Caco-2 (cell line): Measurements from ENCODE around the gene TFAP2B. TPM values are rescaled to one million over a fixed set of nuclear protein-coding genes. Genes with fewer than 3 reads are reported as not detected.

Experiments used
- BruUV-seq: library from RNA; stranded (reverse); fragments of 400-500 nt; replicated peaks from 2 replicates; lab custom pipeline; 2021; lab: Mats Ljungman, UMichigan
- CTCF ChIA-PET: fragments of 300-600 bp; sonication (Branson Sonifier 250); formaldehyde crosslinking; loops from one replicate; lab custom pipeline; 2022; ENCODE audit warnings: antibody characterized with exemption; lab: Charles Lee
- POLR2A ChIA-PET: fragments of 300-600 bp; sonication (Branson Sonifier 250); formaldehyde crosslinking; loops from one replicate; lab custom pipeline; 2022; ENCODE audit warnings: antibody characterized with exemption; lab: Charles Lee
- DNase-seq, 2 experiments: peaks; one replicate each; pipeline versions ENCODE4 v3.0.0 to v3.0.0-alpha.2; 2020 to 2022
- H3K27me3 ChIP-seq: replicated peaks from 2 replicates; pipeline ENCODE4 v1.6.0; 2011; ENCODE audit warnings: low read length; ENCODE audit not compliant: control insufficient read depth, insufficient read depth
- H3K36me3 ChIP-seq: 2 replicates; pipeline ENCODE4 v1.5.1; 2011; ENCODE audit warnings: low read length; ENCODE audit not compliant: control insufficient read depth, insufficient read depth
- H3K4me1 ChIP-seq: fragments of 250-450 bp; sonication (Bioruptor Pico); 2 replicates; pipeline ENCODE4 v1.5.1; 2020; ENCODE audit warnings: mild to moderate bottlenecking
- H3K4me3 ChIP-seq: 2 replicates; pipeline ENCODE4 v1.5.1; 2011; ENCODE audit warnings: low read depth, mild to moderate bottlenecking, control low read depth, low read length
- H3K9me3 ChIP-seq: fragments of 250-450 bp; sonication (Bioruptor Pico); 2 replicates; pipeline ENCODE4 v1.5.1; 2020; ENCODE audit warnings: mild to moderate bottlenecking, moderate library complexity
- H3K27ac Mint-ChIP-seq: one replicate; pipeline ENCODE4 v1.8.0; 2022; ENCODE audit warnings: mixed read lengths; ENCODE audit not compliant: unreplicated experiment
- H3K27me3 Mint-ChIP-seq: one replicate; pipeline ENCODE4 v1.8.0; 2022; ENCODE audit warnings: mixed read lengths; ENCODE audit not compliant: insufficient read depth, unreplicated experiment
- H3K36me3 Mint-ChIP-seq: one replicate; pipeline ENCODE4 v1.8.0; 2022; ENCODE audit warnings: mild to moderate bottlenecking, mixed read lengths; ENCODE audit not compliant: insufficient read depth, unreplicated experiment
- H3K4me1 Mint-ChIP-seq: one replicate; pipeline ENCODE4 v1.8.0; 2022; ENCODE audit warnings: low read depth, mixed read lengths; ENCODE audit not compliant: unreplicated experiment
- H3K4me3 Mint-ChIP-seq: one replicate; pipeline ENCODE4 v1.8.0; 2022; ENCODE audit warnings: mild to moderate bottlenecking, moderate library complexity, mixed read lengths; ENCODE audit not compliant: unreplicated experiment
- H3K9me3 Mint-ChIP-seq: one replicate; pipeline ENCODE4 v1.8.0; 2022; ENCODE audit warnings: mixed read lengths; ENCODE audit not compliant: unreplicated experiment
- CTCF ChIP-seq, 2 experiments: fragments of 200-600 bp in 1 of 2; IDR thresholded peaks; 1 replicate in 1 of 2; 2 replicates in 1 of 2; pipeline versions ENCODE4 v1.5.1 to v1.8.0; 2011 to 2022; ENCODE audit warnings: antibody characterized with exemption in 1 of 2, control low read depth in 1 of 2, inconsistent platforms in 1 of 2, low read depth in 1 of 2, low read length in 1 of 2, mild to moderate bottlenecking in 1 of 2, moderate library complexity in 1 of 2; ENCODE audit not compliant: insufficient read depth in 1 of 2, severe bottlenecking in 1 of 2, unreplicated experiment in 1 of 2
- intact Hi-C: fragments of 100-400 bp; cut with micrococcal nuclease; formaldehyde crosslinking; loops from one replicate; pipeline ENCODE4 v1.10.0; 2022; ENCODE audit not compliant: unreplicated experiment
- total RNA-seq: library from RNA; stranded (reverse); gene quantifications from 2 replicates; pipeline ENCODE4 v1.2.3, GENCODE V29; 2022

Gene TFAP2B
- total RNA-seq, 1 experiment from 2014 or later: not detected

DNA sequence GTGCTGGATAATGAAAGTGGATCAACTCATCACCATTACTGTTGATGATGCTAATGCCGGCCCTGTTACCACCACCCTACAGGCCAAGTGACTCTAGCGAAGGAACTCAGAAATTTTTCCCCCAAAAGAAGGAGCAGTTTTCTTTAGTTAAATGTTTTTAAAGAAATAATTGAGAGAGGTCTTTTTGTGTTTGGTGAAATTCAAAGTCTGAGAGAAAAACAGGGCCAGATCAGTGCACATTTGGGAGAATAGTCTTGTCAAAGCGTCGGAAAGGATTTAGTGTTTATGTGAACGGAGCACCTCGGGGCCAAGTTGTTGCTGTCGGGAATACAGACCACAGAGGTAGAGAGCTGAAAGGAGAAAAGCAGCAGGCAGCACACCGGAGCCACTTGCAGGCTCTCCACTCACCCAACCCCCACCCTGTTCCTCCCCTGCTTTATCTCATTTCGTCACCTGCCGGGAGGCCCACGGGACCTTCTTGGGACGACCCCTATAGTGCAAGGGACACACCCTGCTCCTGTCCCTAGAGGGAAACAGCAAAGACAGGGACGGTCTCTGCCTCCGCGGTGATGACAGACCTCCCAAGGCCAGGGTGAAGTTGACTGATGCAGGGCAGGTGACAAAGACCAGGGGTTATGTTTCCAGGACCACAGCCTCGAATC, 6.8 kb downstream of the TFAP2B start:
- TF ChIP-seq CTCF (IDR thresholded peaks at IDR 0.05; ENCODE audit: insufficient read depth in 1 of 2, low read depth in 1 of 2, low read length in 1 of 2, severe bottlenecking in 1 of 2, unreplicated experiment in 1 of 2): no peak
- Mint-ChIP-seq H3K4me1 (peaks cover 19% of the 10 kb centered on the region), H3K4me3 (no peak overlapping the region), H3K9me3 (no peaks in the 10 kb centered on the region), H3K36me3 (no peaks in the 10 kb centered on the region), H3K27me3 (peaks cover 24% of the 10 kb centered on the region), H3K27ac (no peak overlapping the region)
- no TSS peak for BruUV-seq
- intact Hi-C loops: no loop called here
- POLR2A ChIA-PET: no interaction called here
- Histone ChIP-seq H3K27me3 (no peaks in the 10 kb centered on the region), H3K9me3 (no peaks in the 10 kb centered on the region), H3K4me1 (peaks cover 3% of the 10 kb centered on the region; the same call in 1 of the 2 replicates), H3K4me3 (no peak overlapping the region), H3K36me3 (no peaks in the 10 kb centered on the region)
- CTCF ChIA-PET: no interaction called here
- no peak for DNase-seq

DNA sequence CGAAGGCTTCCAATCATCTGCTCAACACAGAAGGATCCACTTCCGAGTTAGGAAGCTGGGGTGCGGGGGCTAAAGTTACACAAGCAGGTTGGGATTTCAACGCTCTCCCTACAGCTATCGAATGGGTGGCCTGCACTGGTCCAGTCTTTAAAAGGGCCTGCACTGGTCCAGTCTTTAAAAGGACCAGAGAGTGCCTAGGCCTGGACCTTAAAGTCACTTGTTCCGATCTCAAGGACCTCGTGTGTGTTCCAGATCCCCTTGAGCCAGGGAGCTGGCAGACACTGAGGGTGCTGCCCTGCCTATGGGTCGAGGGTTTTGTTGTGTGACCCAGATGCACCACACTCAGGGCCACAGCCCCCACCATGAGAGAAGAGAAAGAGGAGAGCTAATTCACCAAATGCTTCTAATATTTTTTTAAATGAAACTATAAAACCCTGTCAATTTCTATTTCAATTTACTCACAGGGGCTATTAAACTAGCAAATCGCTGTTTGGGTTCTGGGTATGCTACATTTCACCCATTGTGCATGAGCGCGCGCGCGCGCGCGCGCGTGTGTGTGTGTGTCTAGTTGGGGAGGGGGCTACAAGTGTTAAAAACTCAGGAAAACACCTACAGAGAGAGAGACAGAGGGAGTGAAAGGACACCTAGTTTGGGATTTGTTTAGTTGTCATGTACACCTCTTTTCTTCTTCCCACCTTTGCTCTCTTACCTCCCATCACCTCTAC, 7.5 kb downstream of the TFAP2B start:
- ChIA-PET POLR2A (no interaction called here), CTCF (no interaction called here)
- H3K4me1 ChIP-seq: no peaks in the 10 kb centered on the region
- no peaks in the 10 kb centered on the region for H3K27me3 ChIP-seq
- no TSS peak for BruUV-seq
- Mint-ChIP-seq H3K36me3 (no peaks in the 10 kb centered on the region), H3K4me1 (peaks cover 12% of the 10 kb centered on the region), H3K27me3 (peaks cover 21% of the 10 kb centered on the region), H3K27ac (no peak overlapping the region), H3K4me3 (no peak overlapping the region), H3K9me3 (no peaks in the 10 kb centered on the region)
- H3K36me3 ChIP-seq: no peaks in the 10 kb centered on the region
- TF ChIP-seq CTCF (IDR thresholded peaks at IDR 0.05; ENCODE audit: insufficient read depth in 1 of 2, low read depth in 1 of 2, low read length in 1 of 2, severe bottlenecking in 1 of 2, unreplicated experiment in 1 of 2): no peak
- intact Hi-C loops: no loop called here
- DNase-seq: no peak
- H3K9me3 ChIP-seq: no peaks in the 10 kb centered on the region
- H3K4me3 ChIP-seq: no peak overlapping the region

GRCh38 chr6:50826803-50827202, 8.1 kb downstream of the TFAP2B start:
- no peaks in the 10 kb centered on the region for H3K9me3 ChIP-seq
- Mint-ChIP-seq H3K4me1 (peaks cover 6% of the 10 kb centered on the region), H3K36me3 (no peaks in the 10 kb centered on the region), H3K27me3 (peaks cover 18% of the 10 kb centered on the region), H3K27ac (no peak overlapping the region), H3K4me3 (no peak overlapping the region), H3K9me3 (no peaks in the 10 kb centered on the region)
- H3K4me1 ChIP-seq: no peaks in the 10 kb centered on the region
- H3K27me3 ChIP-seq: no peaks in the 10 kb centered on the region
- no peak for TF ChIP-seq CTCF (IDR thresholded peaks at IDR 0.05; ENCODE audit: insufficient read depth in 1 of 2, low read depth in 1 of 2, low read length in 1 of 2, severe bottlenecking in 1 of 2, unreplicated experiment in 1 of 2)
- ChIA-PET CTCF (no interaction called here), POLR2A (no interaction called here)
- BruUV-seq: no TSS peak
- no peak for DNase-seq
- no peak overlapping the region for H3K4me3 ChIP-seq
- H3K36me3 ChIP-seq: no peaks in the 10 kb centered on the region
- intact Hi-C loops: no loop called here
